ENCODE measurements around the gene ZNF669. TPM values are rescaled to one million over a fixed set of nuclear protein-coding genes. Genes with fewer than 3 reads are reported as not detected.

ZNF669 gene
- total RNA-seq, 1 experiment from 2014 or later = 19.5 TPM

DNA sequence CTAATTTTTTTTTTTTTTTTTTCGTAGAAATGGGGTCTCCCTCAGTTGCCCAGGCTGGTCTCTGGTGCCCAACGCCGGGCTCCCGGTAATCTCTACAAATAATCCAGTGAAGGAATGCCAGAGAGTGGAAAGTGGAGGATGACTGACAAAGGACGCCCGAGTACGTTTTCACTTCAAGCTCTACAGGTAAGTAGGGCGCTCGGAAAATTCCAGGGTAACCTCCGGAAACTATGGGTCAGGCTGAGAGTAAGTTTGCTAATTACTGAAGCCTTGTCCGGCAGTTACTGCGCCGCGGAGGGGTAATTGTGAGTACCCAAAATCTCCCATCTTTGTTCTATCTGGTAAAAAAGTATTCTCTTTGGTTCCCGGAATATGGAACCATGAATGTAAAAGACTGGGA lies 1.8 kb upstream of the ZNF669 start:
- no peak overlapping the region for H2BK120ac ChIP-seq (ENCODE audit: low read depth, low read length, poor library complexity, severe bottlenecking)
- Mint-ChIP-seq H3K4me1 (peaks cover 24 to 26% of the 10 kb centered on the region in 2 experiments), H3K36me3 (ENCODE audit: insufficient read depth in 1 of 3, low read depth in 3 of 3) (peaks cover 16 to 24% (median 20%) of the 10 kb centered on the region in 3 experiments), H3K27ac (peak overlapping the region in 1 of 3 experiments; percentile 32; a peak in 1 of 7 replicates), H3K27me3 (ENCODE audit: low read depth) (peaks cover 25% of the 10 kb centered on the region), H3K9me3 (peaks cover 4 to 10% of the 10 kb centered on the region in 2 experiments; a peak in 4 of 5 replicates), H3K4me3 (no peak overlapping the region)
- no peak for DNase-seq
- no peak overlapping the region for H2BK15ac ChIP-seq (ENCODE audit: low read depth, low read length)
- H3K18ac ChIP-seq (ENCODE audit: insufficient read length, low read depth, low read length) = no peak overlapping the region
- H4K8ac ChIP-seq (replicated peaks; ENCODE audit: insufficient read length, low read depth, low read length) = no peak overlapping the region
- H3K23ac ChIP-seq (ENCODE audit: insufficient read length, low read depth, low read length) = no peak overlapping the region
- H4K5ac ChIP-seq (ENCODE audit: insufficient read length, low read depth, low read length) = no peak overlapping the region
- peaks cover 1% of the 10 kb centered on the region for H3K9me3 ChIP-seq (ENCODE audit: control insufficient read depth, low read depth, low read length)
- H4K20me1 ChIP-seq (ENCODE audit: control insufficient read depth, insufficient read depth, insufficient read length) = no peaks in the 10 kb centered on the region
- peaks cover 4% of the 10 kb centered on the region for H3K23me2 ChIP-seq (ENCODE audit: insufficient read length, low read depth, low read length, poor library complexity, severe bottlenecking)
- H3K4me1 ChIP-seq (ENCODE audit: insufficient read depth, low read length) = peaks cover 6% of the 10 kb centered on the region; the same call in 1 of the 2 replicates
- peaks cover 10% of the 10 kb centered on the region; the same call in 1 of the 2 replicates for H3K79me2 ChIP-seq (ENCODE audit: insufficient read depth, low read length)
- WGBS (ENCODE audit: extremely low coverage, insufficient read length, low lambda C conversion rate) = no CpG with 5 or more reads among the region's 15 CpGs
- H3K27me3 ChIP-seq (ENCODE audit: insufficient read depth, low read length) = peaks cover 4% of the 10 kb centered on the region; the same call in 1 of the 2 replicates
- no peak overlapping the region for H3T11ph ChIP-seq (ENCODE audit: low read length)
- H3K9ac ChIP-seq (ENCODE audit: extremely low read depth, insufficient read length, low read length) = no peak overlapping the region
- no peak overlapping the region for H2BK5ac ChIP-seq (ENCODE audit: insufficient read length, low read length)
- no peak overlapping the region for H2BK12ac ChIP-seq (ENCODE audit: insufficient read length, low read depth, low read length)
- no peak overlapping the region for H2AFZ ChIP-seq (ENCODE audit: low read length)
- no peak overlapping the region for H3K14ac ChIP-seq (ENCODE audit: insufficient read depth, low read length)
- H3K56ac ChIP-seq (ENCODE audit: insufficient read length, low read depth, low read length) = no peak overlapping the region
- no peak overlapping the region for H3K4me2 ChIP-seq (ENCODE audit: insufficient read depth, insufficient read length, low read length)
- no peak overlapping the region for H4K91ac ChIP-seq (ENCODE audit: insufficient read length, low read depth, low read length)
- no peak overlapping the region for H3K27ac ChIP-seq (ENCODE audit: insufficient read length, low read depth, low read length)
- no peak overlapping the region for H3K4ac ChIP-seq (ENCODE audit: low read depth, low read length)
- H2BK20ac ChIP-seq (ENCODE audit: low read depth, low read length, poor library complexity, severe bottlenecking) = no peak overlapping the region
- TF ChIP-seq, protein P1, sequence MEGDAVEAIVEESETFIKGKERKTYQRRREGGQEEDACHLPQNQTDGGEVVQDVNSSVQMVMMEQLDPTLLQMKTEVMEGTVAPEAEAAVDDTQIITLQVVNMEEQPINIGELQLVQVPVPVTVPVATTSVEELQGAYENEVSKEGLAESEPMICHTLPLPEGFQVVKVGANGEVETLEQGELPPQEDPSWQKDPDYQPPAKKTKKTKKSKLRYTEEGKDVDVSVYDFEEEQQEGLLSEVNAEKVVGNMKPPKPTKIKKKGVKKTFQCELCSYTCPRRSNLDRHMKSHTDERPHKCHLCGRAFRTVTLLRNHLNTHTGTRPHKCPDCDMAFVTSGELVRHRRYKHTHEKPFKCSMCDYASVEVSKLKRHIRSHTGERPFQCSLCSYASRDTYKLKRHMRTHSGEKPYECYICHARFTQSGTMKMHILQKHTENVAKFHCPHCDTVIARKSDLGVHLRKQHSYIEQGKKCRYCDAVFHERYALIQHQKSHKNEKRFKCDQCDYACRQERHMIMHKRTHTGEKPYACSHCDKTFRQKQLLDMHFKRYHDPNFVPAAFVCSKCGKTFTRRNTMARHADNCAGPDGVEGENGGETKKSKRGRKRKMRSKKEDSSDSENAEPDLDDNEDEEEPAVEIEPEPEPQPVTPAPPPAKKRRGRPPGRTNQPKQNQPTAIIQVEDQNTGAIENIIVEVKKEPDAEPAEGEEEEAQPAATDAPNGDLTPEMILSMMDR (conservative IDR thresholded peaks at IDR 0.05) = no peak
- H2AK5ac ChIP-seq (ENCODE audit: insufficient read length, low read length) = no peak overlapping the region
- no peaks in the 10 kb centered on the region for H3K79me1 ChIP-seq (ENCODE audit: insufficient read depth, low read depth, low read length, poor library complexity, severe bottlenecking)

All from H9 (cell line).